ENCODE measurements around the gene PPM1N.

Gene PPM1N

DNA sequence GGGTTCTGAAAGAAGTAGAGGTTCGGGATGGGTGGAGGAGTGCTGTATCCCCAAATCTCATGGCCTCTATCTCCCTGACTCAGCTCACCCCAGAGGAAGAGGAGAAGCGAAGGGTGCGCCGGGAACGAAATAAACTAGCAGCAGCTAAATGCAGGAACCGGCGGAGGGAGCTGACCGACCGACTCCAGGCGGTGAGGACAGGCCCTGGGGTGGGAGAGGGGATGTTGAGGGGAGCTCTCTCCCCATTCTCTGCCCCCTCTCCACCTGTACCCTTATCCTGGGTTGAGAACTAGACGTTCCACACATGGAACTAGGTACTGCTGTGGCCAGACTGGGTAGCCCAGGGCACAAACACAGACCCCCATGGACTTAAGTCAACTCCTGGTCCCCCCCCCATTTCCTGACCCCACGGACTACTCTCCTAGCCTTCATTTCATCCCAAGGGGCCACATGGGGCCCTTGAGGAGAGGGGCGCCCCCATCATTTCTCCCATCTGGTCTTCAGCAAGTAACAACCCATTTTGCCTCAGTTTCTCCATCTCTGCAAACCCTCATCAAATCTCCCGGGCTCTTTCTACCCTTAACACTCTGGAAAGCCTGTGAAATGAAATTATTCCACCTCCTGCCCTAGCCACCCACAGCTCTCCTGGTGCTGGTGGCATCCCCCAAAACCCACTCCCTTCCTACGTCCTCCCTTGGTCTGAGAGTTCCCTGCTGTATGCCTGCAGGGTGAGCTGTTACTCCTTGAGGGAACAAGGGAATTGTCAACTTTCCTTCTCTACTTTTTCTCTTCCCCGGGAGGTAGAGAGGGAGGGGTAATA, 26.9 kb upstream of the PPM1N start:
- DNase-seq, result no peak

DNA sequence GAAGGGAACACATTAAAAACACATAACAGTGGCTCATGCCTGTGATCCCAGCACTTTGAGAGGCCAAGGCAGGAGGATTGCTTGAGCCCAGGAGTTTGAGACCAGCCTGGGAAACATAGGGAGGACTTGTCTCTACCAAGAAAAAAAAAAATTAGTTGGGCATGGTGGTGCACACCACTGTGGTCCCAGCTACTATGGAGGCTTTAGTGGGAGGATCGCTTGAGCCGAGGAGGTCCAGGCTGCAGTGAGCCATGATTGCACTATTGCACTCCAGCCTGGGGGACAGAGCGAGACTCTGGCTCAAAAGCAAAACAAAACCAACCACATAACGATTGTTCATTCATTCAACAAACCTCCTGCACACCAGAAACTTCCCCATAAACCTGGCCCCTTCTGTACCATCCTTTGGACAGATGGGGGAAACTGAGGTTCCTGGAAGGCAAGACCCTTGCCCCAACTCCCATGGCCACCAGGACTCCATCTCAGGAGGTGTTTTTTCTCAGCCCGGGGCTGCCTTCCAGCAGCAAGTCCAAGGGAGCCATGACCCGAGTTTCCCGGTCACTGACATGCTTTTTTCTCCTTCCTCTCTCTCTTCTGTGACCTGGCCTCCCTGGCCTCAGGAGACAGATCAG, 26.2 kb upstream of the PPM1N start:
- no peak for DNase-seq

DNA sequence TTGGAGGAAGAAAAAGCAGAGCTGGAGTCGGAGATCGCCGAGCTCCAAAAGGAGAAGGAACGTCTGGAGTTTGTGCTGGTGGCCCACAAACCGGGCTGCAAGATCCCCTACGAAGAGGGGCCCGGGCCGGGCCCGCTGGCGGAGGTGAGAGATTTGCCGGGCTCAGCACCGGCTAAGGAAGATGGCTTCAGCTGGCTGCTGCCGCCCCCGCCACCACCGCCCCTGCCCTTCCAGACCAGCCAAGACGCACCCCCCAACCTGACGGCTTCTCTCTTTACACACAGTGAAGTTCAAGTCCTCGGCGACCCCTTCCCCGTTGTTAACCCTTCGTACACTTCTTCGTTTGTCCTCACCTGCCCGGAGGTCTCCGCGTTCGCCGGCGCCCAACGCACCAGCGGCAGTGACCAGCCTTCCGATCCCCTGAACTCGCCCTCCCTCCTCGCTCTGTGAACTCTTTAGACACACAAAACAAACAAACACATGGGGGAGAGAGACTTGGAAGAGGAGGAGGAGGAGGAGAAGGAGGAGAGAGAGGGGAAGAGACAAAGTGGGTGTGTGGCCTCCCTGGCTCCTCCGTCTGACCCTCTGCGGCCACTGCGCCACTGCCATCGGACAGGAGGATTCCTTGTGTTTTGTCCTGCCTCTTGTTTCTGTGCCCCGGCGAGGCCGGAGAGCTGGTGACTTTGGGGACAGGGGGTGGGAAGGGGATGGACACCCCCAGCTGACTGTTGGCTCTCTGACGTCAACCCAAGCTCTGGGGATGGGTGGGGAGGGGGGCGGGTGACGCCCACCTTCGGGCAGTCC, 25.5 kb upstream of the PPM1N start:
- no peak for DNase-seq

DNA sequence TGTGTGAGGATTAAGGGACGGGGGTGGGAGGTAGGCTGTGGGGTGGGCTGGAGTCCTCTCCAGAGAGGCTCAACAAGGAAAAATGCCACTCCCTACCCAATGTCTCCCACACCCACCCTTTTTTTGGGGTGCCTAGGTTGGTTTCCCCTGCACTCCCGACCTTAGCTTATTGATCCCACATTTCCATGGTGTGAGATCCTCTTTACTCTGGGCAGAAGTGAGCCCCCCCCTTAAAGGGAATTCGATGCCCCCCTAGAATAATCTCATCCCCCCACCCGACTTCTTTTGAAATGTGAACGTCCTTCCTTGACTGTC, 24.9 kb upstream of the PPM1N start:
- DNase-seq, result no peak

DNA sequence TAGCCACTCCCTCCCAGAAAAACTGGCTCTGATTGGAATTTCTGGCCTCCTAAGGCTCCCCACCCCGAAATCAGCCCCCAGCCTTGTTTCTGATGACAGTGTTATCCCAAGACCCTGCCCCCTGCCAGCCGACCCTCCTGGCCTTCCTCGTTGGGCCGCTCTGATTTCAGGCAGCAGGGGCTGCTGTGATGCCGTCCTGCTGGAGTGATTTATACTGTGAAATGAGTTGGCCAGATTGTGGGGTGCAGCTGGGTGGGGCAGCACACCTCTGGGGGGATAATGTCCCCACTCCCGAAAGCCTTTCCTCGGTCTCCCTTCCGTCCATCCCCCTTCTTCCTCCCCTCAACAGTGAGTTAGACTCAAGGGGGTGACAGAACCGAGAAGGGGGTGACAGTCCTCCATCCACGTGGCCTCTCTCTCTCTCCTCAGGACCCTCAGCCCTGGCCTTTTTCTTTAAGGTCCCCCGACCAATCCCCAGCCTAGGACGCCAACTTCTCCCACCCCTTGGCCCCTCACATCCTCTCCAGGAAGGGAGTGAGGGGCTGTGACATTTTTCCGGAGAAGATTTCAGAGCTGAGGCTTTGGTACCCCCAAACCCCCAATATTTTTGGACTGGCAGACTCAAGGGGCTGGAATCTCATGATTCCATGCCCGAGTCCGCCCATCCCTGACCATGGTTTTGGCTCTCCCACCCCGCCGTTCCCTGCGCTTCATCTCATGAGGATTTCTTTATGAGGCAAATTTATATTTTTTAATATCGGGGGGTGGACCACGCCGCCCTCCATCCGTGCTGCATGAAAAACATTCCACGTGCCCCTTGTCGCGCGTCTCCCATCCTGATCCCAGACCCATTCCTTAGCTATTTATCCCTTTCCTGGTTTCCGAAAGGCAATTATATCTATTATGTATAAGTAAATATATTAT, 24.3 kb upstream of the PPM1N start:
- no peak for DNase-seq

DNA sequence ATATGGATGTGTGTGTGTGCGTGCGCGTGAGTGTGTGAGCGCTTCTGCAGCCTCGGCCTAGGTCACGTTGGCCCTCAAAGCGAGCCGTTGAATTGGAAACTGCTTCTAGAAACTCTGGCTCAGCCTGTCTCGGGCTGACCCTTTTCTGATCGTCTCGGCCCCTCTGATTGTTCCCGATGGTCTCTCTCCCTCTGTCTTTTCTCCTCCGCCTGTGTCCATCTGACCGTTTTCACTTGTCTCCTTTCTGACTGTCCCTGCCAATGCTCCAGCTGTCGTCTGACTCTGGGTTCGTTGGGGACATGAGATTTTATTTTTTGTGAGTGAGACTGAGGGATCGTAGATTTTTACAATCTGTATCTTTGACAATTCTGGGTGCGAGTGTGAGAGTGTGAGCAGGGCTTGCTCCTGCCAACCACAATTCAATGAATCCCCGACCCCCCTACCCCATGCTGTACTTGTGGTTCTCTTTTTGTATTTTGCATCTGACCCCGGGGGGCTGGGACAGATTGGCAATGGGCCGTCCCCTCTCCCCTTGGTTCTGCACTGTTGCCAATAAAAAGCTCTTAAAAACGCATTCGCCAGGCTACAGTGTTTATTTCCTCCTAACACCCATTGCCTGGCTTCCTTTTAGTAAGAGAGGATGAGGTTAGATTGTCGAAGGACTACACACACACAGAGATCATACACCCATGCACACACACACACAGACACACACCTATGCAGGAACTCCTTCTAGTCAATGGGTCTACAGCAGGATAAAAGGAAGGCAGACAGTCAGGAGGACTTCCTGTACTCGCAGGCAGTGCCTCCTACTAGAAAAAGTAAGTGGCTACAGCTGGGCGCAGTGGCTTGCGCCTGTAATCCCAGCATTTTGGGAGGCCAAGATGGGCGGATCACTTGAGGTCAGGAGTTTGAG, 23.4 kb upstream of the PPM1N start:
- DNase-seq, result no peak

DNA sequence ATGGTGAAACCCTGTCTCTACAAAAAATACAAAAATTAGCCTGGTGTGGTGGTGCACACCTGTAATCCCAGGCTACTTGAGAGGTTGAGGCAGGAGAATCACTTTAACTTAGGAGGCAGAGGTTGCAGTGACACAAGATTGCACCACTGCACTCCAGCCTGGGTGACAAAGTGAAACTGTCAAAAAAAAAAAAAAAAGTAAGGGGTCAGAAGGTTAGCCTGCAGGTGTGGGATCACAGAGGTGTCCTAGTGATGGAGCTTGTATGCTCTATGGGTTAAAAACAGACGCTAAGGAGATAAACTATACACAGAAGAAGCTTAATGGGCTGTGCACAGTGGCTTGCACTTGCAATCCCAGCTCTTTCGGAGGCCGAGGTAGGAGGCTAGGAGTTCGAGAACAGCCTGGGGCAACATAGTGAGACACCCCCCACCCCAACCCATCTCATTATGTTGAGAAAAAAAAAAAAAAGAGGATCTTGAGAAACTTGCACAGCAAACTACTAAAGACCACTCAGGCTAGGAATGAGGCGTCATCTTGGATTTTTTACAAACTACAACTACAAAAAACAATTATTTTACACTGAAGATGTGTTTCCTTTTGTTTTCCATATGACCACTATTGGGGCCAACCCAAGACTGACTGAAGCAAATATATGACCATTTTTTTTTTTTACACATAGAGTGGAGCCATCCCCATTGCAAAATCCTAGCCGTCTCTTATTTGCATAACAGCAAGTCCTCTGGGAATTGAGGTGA, 22.5 kb upstream of the PPM1N start:
- no peak for DNase-seq

DNA sequence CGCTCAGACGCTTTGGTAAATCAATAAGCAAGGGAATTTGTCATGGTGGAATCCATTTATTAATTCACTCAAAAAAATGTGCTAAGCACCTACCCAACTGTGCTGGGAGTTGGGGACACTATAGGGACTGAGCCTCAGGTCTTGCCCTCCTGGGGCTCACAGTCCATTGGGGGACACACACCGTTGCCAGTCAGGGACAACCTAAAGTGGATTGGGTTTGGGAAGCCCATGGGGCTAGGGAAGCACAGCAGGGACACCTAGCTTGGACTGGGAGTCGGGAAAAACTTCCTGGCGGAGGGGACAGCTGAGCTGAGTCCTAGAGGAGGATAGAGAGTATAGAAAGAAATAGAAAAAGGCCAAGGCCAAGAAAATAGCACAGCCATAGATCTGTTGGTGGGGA, 21.9 kb upstream of the PPM1N start:
- no peak for DNase-seq

DNA sequence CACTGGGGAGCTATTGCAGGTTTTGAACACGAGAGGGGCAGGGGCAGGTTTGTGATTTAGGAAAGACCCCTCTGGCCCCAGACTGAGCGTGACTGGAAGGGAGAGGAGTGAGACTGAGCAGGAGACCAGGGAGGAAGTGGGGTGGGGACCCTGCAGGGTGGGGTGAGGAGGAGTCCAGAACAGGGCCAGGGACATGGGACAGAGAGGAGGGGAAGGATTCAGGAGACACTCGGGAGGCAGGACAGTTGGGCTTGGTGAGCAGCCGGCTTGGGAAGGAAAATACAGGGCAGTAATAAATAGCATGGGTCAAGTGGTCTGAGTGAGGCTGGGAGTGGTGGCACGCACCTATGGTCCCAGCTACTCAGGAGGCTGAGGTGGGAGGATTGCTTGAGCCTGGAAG, 21.1 kb upstream of the PPM1N start:
- no peak for DNase-seq

DNA sequence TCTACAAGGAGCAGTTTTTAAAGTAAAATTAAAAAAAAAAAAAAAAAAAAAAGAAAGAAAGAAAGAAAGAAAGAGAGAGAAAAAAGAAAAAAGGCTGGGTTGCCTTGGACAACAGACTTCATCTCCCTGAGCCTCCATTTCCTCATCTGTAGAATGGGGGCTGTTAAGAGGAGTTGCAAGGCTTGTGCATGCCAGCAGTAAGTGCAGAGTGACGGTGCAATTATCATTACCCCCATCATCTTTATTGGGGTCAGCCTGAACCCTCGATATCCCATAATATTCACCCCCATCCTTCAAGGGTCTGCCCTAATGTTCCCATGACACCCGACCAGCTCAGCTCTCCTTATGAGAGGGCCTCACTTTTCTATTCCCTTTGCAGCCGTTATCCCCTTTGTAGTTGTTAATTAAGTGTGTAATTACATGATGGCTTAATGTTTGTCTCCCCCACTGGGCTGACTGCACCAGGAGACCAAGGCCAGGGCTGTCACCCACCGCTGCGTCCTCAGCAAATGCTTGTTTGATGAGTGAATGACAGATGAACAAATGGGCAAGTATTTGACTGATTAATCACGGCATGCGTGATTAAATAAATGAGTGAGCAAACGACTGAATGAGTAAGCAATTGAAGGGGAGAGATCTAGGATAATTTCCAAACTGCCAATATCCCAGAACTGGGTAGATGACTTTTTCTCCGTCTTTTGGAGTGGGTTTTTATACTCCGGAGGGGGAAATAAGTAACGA, 20.4 kb upstream of the PPM1N start:
- DNase-seq, result no peak

DNA sequence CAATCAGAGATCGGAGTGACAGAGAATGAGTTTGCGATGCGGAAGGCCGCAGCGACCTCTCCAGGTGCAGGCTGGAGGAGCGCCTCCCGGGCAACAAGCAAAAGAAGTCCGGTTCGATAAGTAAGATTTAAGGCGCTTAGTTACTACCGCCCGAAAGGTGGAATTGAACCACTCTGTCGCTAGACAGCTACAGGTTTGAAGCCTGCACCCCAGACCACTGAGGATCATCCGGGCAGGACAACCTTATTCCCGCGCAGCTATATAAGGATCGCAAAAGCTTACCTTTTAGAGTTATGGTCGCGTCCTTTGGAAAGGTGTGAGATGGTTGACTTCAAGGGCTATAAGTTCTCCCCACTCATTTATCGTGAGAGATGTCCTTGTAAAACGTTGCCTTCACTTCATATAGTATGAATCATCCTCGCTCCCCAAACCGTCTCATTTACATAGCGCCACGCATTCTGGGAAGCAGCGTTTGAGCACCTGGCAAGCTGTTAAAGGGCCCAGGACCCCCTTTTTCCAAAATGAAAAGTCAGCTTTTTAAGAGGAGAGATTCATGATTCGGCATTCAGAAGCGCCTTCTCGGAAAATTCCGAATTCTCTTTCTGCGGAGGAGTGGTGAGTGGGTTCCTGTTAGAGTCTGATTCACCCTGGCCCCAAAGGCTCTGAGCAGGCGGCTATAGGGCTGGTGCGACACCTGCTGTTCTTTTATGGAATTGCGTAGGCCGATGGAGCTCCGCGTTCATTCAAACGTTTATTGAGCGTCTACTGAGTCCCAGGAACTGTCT, 19.6 kb upstream of the PPM1N start:
- DNase-seq, result peak; percentile 81

DNA sequence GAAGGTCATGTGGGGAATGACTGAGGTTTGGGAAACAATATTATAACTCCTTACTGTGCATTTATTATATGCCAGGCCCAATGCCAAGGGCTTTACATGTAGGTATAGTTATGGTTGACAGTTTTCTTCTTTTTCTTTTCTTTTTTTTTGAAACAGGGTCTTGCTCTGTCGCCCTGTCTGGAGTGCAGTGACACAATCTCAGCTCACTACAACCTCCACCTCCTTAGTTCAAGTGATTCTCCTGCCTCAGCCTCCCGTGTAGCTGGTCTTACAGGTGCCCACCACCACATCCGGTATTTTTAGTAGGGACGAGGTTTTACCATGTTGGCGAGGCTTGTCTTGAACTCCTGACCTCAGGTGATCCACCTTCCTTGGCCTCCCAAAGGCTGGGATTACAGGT, 15.2 kb upstream of the PPM1N start:
- no peak for DNase-seq

DNA sequence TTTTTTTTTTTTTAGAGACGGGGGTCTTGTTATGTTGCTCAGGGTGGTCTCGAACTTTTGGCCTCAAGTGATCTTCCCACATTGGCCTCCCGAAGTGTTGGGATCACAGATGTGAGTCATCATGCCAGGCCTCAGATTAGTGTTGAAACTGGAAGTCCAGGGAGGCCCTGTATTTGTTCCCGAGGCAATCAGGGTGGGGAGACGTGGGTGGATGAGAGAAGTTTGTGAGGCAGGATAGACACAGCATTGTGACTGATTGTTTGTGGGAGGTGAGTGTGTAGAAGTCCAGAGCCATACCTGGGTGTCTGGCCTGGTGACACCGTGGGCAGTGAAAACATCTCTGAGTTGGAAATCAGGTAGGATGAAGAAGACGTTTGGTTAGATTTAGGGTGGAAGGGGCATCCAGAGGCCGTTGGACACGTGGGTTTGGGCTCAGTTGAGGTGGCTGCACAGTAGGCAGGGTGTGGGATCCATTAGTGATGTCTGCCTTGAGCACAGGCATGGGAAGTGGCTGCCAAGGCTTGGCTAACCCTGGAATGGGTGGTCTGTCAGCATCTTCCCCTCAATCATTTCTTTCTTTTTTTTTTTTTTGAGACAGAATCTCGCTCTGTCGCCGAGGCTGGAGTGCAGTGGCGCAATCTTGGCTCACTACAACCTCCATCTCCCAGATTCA, 13.8 kb upstream of the PPM1N start:
- no peak for DNase-seq

DNA sequence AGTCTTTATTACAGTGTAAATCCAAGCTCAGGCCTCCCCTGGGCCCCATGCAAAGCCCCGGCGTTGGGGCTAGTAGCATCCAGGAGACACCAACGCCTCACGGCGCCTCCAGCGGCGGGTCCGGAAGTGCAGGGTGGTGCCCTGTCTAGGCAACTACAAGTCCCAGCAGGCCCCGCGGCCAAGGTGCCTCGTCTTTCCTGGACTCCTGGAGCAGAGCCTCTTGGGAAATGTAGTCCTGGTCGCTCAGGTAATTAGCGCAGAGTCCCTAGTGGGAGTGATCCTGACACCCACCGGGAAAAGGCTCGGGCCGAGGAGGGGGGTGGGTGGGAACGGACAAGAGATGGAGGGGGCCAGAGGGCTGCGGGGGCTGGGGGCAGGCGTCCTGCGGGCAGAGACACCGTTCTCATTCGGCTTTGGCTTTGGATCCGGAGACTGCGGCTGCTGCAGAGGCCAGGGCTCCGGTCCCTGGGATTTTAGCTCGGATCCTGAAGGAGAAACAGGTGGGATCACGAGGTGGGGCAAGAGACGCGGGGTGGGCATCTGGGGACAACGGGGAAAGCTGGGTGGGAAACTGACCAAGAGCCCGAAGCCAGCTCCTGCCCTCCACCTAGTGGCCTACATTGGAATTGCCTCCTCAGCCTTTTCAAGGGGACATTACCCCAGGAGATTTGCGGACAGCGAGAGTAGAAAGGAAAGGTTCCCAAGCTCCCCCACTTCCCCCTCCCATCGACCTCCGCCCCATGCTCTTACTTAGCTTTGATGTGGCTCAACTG, 12.8 kb upstream of the PPM1N start:
- peak; percentile 79 for DNase-seq

DNA sequence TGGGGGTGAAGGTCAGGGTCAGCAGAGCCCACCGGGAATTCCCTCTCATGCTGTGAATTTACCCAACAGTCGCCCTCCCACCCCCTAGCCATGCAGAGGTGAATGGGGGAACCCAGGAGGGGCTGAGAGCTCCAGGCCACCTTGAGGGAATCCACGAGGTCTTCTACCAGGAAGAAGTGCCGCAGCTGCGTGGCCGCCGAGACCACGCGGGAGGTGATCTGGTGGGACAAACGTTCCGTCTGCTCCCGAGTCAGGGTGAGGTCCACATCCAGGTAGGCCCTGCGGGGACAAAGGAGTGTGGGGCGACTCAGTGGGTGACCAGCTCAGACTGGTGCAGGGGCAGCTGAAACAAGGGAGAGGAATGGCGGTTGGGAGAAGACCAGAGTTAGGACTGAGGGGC, 9.5 kb upstream of the PPM1N start:
- DNase-seq, result no peak

DNA sequence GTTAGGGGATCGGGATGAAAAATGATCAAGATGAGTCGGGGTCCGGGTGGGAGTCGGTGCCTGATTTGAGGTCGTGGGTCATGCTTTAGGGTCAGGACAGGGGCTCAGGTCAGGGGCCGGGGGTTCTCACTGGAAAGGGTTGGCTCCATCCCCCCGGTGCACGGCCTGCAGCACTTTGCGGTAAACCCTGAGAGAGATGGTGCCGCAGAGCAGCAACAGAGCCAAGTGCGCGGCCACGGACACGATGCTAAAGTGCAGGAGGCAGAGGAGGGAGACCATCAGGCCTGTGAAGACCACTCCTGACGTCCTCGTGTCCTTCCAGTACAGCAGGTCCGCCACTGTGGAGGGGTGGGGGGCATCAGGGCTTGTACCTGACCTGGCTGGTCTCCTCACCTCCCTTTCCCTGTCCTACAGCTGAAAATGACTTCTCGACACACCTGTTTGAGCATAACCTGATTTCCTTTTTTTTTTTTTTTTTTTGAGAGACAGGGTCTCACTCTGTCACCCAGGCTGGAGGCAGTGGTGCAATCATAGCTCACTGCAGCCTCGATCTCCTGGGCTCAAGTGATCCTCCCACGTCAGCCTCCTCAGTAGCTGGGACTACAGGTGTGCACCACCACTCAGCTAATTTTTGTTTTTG, 8.9 kb upstream of the PPM1N start:
- DNase-seq, result no peak

DNA sequence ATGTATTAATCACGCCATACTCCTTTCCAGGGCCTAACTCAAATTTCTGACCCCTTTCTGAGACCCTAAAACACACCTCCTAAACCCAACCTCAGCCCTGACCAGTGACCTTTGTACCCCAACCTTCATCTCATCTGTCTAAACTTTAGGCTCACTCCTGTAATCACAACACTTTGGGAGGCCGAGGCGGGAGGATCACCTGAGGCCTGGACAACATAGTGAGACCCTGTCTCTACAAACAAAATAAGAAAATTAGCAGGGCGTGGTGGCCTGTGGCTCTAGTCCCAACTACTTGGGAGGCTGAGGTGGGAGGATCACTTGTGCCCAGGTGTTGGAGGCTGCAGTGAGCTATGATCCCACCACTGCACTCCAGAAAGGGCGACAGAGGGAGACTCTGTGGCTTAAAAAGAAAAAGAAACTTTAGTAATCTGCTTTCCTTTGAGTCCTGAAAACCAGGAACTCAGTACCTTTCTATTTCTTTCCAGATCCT, 6.1 kb upstream of the PPM1N start:
- DNase-seq, result no peak
